IMR-90 (cell line): Measurements from ENCODE around the gene P4HA2. TPM values are rescaled to one million over a fixed set of nuclear protein-coding genes. Genes with fewer than 3 reads are reported as not detected.

Experiments
- ATAC-seq: fragments of 200-7000 bp; cut with Tn5 transposase; 2 replicates; pipeline ENCODE4 v1.9.1; 2020; ENCODE audit warnings: low read depth, mild to moderate bottlenecking, moderate library complexity
- BruUV-seq: library from RNA; stranded (reverse); fragments of 400-500 nt; replicated peaks from 2 replicates; lab custom pipeline; 2021; lab: Mats Ljungman, UMichigan
- CTCF ChIA-PET: fragments of 300-600 bp; formaldehyde crosslinking; extraction: SDS; loops from one replicate; lab custom pipeline; 2021; ENCODE audit warnings: antibody characterized with exemption; lab: Yijun Ruan, JAX
- POLR2A ChIA-PET: fragments of 300-600 bp; sonication (Branson Sonifier 250); formaldehyde crosslinking; loops from one replicate; lab custom pipeline; 2022; ENCODE audit warnings: antibody characterized with exemption; ENCODE audit not compliant: unreplicated experiment; lab: Charles Lee
- DNase-seq: peaks from one replicate; pipeline ENCODE4 v3.0.0; 2013
- H2AFZ ChIP-seq: replicated peaks from 2 replicates; pipeline ENCODE3; 2013; ENCODE audit warnings: low read length, mild to moderate bottlenecking; ENCODE audit not compliant: poor library complexity
- H2AK5ac ChIP-seq: 2 replicates; pipeline ENCODE4 v1.6.1; 2013; ENCODE audit warnings: low read depth, low read length, inconsistent platforms
- H2AK9ac ChIP-seq: replicated peaks from 2 replicates; pipeline ENCODE3; 2013; ENCODE audit warnings: mild to moderate bottlenecking, low read depth, low read length, moderate library complexity; ENCODE audit not compliant: poor library complexity
- H2BK120ac ChIP-seq: 2 replicates; pipeline ENCODE4 v1.6.1; 2013; ENCODE audit warnings: low read depth, low read length, inconsistent platforms
- H2BK15ac ChIP-seq: 3 replicates; pipeline ENCODE4 v1.6.1; 2013; ENCODE audit warnings: low read depth, low read length, inconsistent platforms
- H2BK20ac ChIP-seq: 2 replicates; pipeline ENCODE4 v1.6.1; 2013; ENCODE audit warnings: low read depth, mild to moderate bottlenecking, inconsistent platforms, low read length, moderate library complexity
- H2BK5ac ChIP-seq: 2 replicates; pipeline ENCODE4 v1.6.1; 2013; ENCODE audit warnings: mild to moderate bottlenecking, low read depth, low read length, inconsistent platforms; ENCODE audit not compliant: poor library complexity, severe bottlenecking
- H3K14ac ChIP-seq: replicated peaks from 2 replicates; pipeline ENCODE4 v1.6.1; 2013; ENCODE audit warnings: low read depth, low read length, inconsistent platforms
- H3K18ac ChIP-seq: 2 replicates; pipeline ENCODE4 v1.6.1; 2013; ENCODE audit warnings: low read depth, low read length, control low read depth
- H3K23ac ChIP-seq: 2 replicates; pipeline ENCODE4 v1.6.1; 2013; ENCODE audit warnings: low read depth, low read length, inconsistent platforms
- H3K27ac ChIP-seq: 2 replicates; pipeline ENCODE4 v1.5.1; 2013; ENCODE audit warnings: mild to moderate bottlenecking, control low read depth, low read length; ENCODE audit not compliant: insufficient read depth
- H3K27me3 ChIP-seq: 2 replicates; pipeline ENCODE4 v1.6.1; 2013; ENCODE audit warnings: low read length; ENCODE audit not compliant: control insufficient read depth, insufficient read depth
- H3K36me3 ChIP-seq: 2 replicates; pipeline ENCODE4 v1.6.1; 2013; ENCODE audit warnings: low read length, mixed read lengths; ENCODE audit not compliant: control insufficient read depth, insufficient read depth
- H3K4ac ChIP-seq: 2 replicates; pipeline ENCODE4 v1.6.1; 2013; ENCODE audit warnings: low read depth, low read length, inconsistent platforms
- H3K4me1 ChIP-seq: 2 replicates; pipeline ENCODE4 v1.6.1; 2013; ENCODE audit warnings: low read length, mixed read lengths; ENCODE audit not compliant: control insufficient read depth, insufficient read depth
- H3K4me2 ChIP-seq: 2 replicates; pipeline ENCODE4 v1.6.1; 2013; ENCODE audit warnings: low read depth, mild to moderate bottlenecking, control low read depth, low read length, moderate library complexity
- H3K4me3 ChIP-seq: 2 replicates; pipeline ENCODE4 v1.5.1; 2013; ENCODE audit warnings: low read depth, mild to moderate bottlenecking, control low read depth, low read length, moderate library complexity; ENCODE audit not compliant: insufficient read depth
- H3K56ac ChIP-seq: 2 replicates; pipeline ENCODE4 v1.6.1; 2013; ENCODE audit warnings: low read length, inconsistent platforms; ENCODE audit not compliant: insufficient read depth; ENCODE audit errors: extremely low read depth
- H3K79me1 ChIP-seq, 2 experiments: 2 replicates each; pipeline ENCODE4 v1.6.1; 2013; ENCODE audit warnings: low read length in 2 of 2, inconsistent platforms in 1 of 2, low read depth in 1 of 2
- H3K9ac ChIP-seq: 2 replicates; pipeline ENCODE4 v1.6.1; 2013; ENCODE audit warnings: low read depth, low read length, control low read depth
- H3K9me1 ChIP-seq: 2 replicates; pipeline ENCODE4 v1.6.1; 2013; ENCODE audit warnings: low read length, inconsistent platforms; ENCODE audit not compliant: insufficient read depth
- H3K9me3 ChIP-seq: 2 replicates; pipeline ENCODE4 v1.6.1; 2013; ENCODE audit warnings: low read length; ENCODE audit not compliant: control insufficient read depth, insufficient read depth
- H4K20me1 ChIP-seq: 2 replicates; pipeline ENCODE4 v1.6.1; 2013; ENCODE audit warnings: low read length, inconsistent platforms; ENCODE audit not compliant: insufficient read depth
- H4K5ac ChIP-seq: 2 replicates; pipeline ENCODE4 v1.6.1; 2013; ENCODE audit warnings: mild to moderate bottlenecking, low read depth, low read length, control low read depth
- H4K8ac ChIP-seq, 2 experiments: 2 replicates each; pipeline ENCODE4 v1.6.1; 2013; ENCODE audit warnings: low read depth in 2 of 2, low read length in 2 of 2, control low read depth in 1 of 2, inconsistent platforms in 1 of 2
- H4K91ac ChIP-seq: 2 replicates; pipeline ENCODE4 v1.6.1; 2013; ENCODE audit warnings: low read depth, low read length, inconsistent platforms; ENCODE audit not compliant: insufficient read depth
- POLR2A ChIP-seq: IDR thresholded peaks from 2 replicates; pipeline ENCODE4 v1.6.1; 2012; ENCODE audit warnings: mild to moderate bottlenecking, low read depth, low read length
- WGBS, 2 experiments: methylation state at CpG; one replicate each; pipeline versions ENCODE4 v1.1.5 to v1.1.7; 2013; ENCODE audit warnings: missing lambda C conversion rate in 2 of 2; ENCODE audit not compliant: insufficient read length in 1 of 2; ENCODE audit errors: extremely low coverage in 2 of 2; 5-methylcytosine and 5-hydroxymethylcytosine counted together
- dilution Hi-C: fragments of 300-500 bp; cut with HindIII; formaldehyde crosslinking; loops from one replicate; pipeline ENCODE4 v1.14.3; 2018; ENCODE audit warnings: low sequenced_read_pairs; ENCODE audit not compliant: unreplicated experiment
- in situ Hi-C: fragments of 300-500 bp; cut with MboI; formaldehyde crosslinking; loops from 3 replicates; pipeline ENCODE4 v1.14.3; 2019; ENCODE audit warnings: low sequenced_read_pairs, inconsistent platforms, mixed read lengths
- intact Hi-C: fragments of 100-400 bp; cut with micrococcal nuclease; formaldehyde crosslinking; loops from 2 replicates; pipeline ENCODE4 v1.10.0; 2022
- polyA plus RNA-seq, 3 experiments: library from polyadenylated mRNA; depleted of rRNA; stranded (reverse); fragments of >200 nt; gene quantifications; 2 replicates each; pipeline ENCODE4 v1.2.3, GENCODE V29; 2012; ENCODE audit warnings: low replicate concordance in 1 of 3
- total RNA-seq: library from RNA; depleted of rRNA; stranded (reverse); fragments of >200 nt; gene quantifications from 2 replicates; pipeline ENCODE4 v1.2.3, GENCODE V29; 2012

P4HA2 gene
- total and polyA plus RNA-seq, 2 of the 4 experiments (the other 2 are of a cell fraction): 186 to 225 TPM

DNA sequence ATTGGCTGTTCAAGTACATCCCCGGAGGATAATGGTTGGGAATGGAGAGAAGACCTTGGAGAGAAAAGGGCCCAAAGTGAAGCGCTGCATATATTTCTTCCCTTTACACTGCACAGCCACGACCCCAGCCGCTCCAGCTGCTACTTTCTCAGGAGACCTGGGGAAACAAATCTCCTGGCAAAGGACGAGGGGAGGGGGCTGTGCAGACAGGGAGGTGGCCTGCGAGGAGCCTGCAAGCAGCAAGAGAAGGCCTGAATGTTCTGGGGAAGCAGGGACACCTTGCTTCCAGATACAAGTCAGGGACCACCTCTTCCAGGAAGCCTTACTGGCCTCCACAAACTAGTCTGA is 29.1 kb upstream of the P4HA2 start:
- ATAC-seq (no peak), DNase-seq (no peak)
- CTCF ChIA-PET: interaction anchor here (0.7 kb wide), 1 partner anchor 19 kb away, joined by 3 read pairs; no protein-coding TSS in a partner anchor
- Histone ChIP-seq H2AFZ (peak overlapping the region; percentile 97), H4K8ac (peak overlapping the region; percentile 78 to 89; a peak in 3 of 4 replicates), H3K23ac (peak overlapping the region; percentile 23; the same call in 1 of the 2 replicates), H2BK120ac (0 out of 2 replicates have a peak overlapping the region, but pooled peaks have one; percentile 2), H3K27me3 (no peaks in the 10 kb centered on the region), H3K9me1 (peaks cover 24% of the 10 kb centered on the region), H4K5ac (peak overlapping the region; percentile 11; the same call in 1 of the 2 replicates), H2AK9ac (peak overlapping the region; percentile 90), H4K20me1 (peaks cover 27% of the 10 kb centered on the region), H3K27ac (peak overlapping the region; percentile 72), H4K91ac (peak overlapping the region; percentile 52), H2BK15ac (no peak overlapping the region), H3K79me1 (peaks cover 12 to 45% of the 10 kb centered on the region in 2 experiments; a peak in 3 of 4 replicates), H3K9me3 (no peaks in the 10 kb centered on the region), H2BK5ac (peak overlapping the region; percentile 57), H3K4me3 (no peak overlapping the region), H3K9ac (peak overlapping the region; percentile 52; the same call in 1 of the 2 replicates), H3K56ac (no peak overlapping the region), H3K4me2 (peak overlapping the region; percentile 64), H2AK5ac (peak overlapping the region; percentile 76), H3K14ac (peak overlapping the region; percentile 57; the same call in 1 of the 2 replicates), H3K4me1 (peaks cover 27% of the 10 kb centered on the region), H2BK20ac (no peak overlapping the region), H3K4ac (peak overlapping the region; percentile 73), H3K36me3 (peaks cover 2% of the 10 kb centered on the region; the same call in 1 of the 2 replicates), H3K18ac (no peak overlapping the region; the same call in 1 of the 2 replicates)
- in situ Hi-C loops: no loop called here
- no TSS peak for BruUV-seq
- no CpG with 5 or more reads among the region's 6 CpGs for WGBS, 2 experiments
- dilution Hi-C loops: no loop called here
- TF ChIP-seq POLR2A: no peak
- POLR2A ChIA-PET: no interaction called here
- intact Hi-C loops: loop anchor here (5.0 kb wide), 1 partner anchor 64 kb away; no protein-coding TSS in a partner anchor
